HEK293T (cell line): ENCODE data around the gene MYH6.

Experiments
- ARNT ChIP-seq: fragments of 450-650 bp; IDR thresholded peaks from 2 replicates; pipeline ENCODE4 v1.6.1; 2017; ENCODE audit warnings: mild to moderate bottlenecking
- BHLHE40 ChIP-seq: fragments of 450-650 bp; IDR thresholded peaks from 2 replicates; pipeline ENCODE4 v1.6.1; 2016; ENCODE audit warnings: mild to moderate bottlenecking, moderate library complexity, borderline replicate concordance
- ELF4 ChIP-seq: fragments of 450-650 bp; IDR thresholded peaks from 2 replicates; pipeline ENCODE4 v1.6.1; 2017; ENCODE audit warnings: antibody characterized with exemption
- FOXA1 ChIP-seq: fragments of 450-650 bp; IDR thresholded peaks from 2 replicates; pipeline ENCODE4 v1.6.1; 2016; ENCODE audit warnings: mild to moderate bottlenecking
- FOXM1 ChIP-seq: fragments of 450-650 bp; IDR thresholded peaks from 2 replicates; pipeline ENCODE4 v1.6.1; 2017; ENCODE audit warnings: mild to moderate bottlenecking, borderline replicate concordance
- HDGF ChIP-seq: fragments of 450-650 bp; IDR thresholded peaks from 2 replicates; pipeline ENCODE4 v1.6.1; 2017; ENCODE audit warnings: antibody characterized with exemption, borderline replicate concordance
- L3MBTL2 ChIP-seq: fragments of 450-650 bp; conservative IDR thresholded peaks from 2 replicates; pipeline ENCODE4 v1.6.1; 2016; ENCODE audit warnings: mild to moderate bottlenecking
- LEF1 ChIP-seq: fragments of 450-650 bp; IDR thresholded peaks from 2 replicates; pipeline ENCODE4 v1.6.1; 2017; ENCODE audit warnings: mild to moderate bottlenecking, borderline replicate concordance
- NFRKB ChIP-seq: fragments of 450-650 bp; IDR thresholded peaks from 2 replicates; pipeline ENCODE4 v1.6.1; 2016; ENCODE audit warnings: mild to moderate bottlenecking, moderate library complexity
- SP1 ChIP-seq: fragments of 450-650 bp; IDR thresholded peaks from 2 replicates; pipeline ENCODE4 v1.6.1; 2017
- SUZ12 ChIP-seq: fragments of 450-650 bp; IDR thresholded peaks from 2 replicates; pipeline ENCODE4 v1.6.1; 2016; ENCODE audit warnings: mild to moderate bottlenecking
- TARDBP ChIP-seq: fragments of 450-650 bp; IDR thresholded peaks from 2 replicates; pipeline ENCODE4 v1.6.1; 2016
- ZNF384 ChIP-seq: fragments of 450-650 bp; IDR thresholded peaks from 2 replicates; pipeline ENCODE4 v1.6.1; 2016

DNA sequence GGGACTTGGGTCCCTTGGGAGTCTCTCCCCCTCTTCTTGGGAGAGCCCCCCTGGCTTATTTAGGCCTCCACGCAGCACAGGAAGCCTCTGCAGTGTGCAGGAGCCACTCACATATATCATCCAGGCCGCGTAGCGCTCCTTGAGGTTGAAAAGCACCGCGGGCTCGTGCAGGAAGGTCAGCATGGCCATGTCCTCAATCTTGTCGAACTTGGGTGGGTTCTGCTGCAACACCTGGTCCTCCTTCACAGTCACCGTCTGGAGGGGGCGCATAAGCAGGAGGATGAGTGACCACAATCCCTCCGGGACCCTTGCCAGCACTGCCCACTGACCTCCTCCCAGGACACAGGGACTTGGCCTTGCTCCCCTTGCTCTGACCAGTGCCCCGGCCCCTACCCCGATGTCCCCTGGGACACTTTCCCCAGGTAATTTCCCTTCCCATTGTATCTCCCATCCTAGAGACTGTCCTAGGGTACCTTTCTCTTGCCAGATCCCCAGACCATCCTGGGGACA lies 2.5 kb downstream of the MYH6 start:
- TF ChIP-seq FOXA1: no peak
- TF ChIP-seq SUZ12: no peak
- TF ChIP-seq NFRKB: no peak
- TF ChIP-seq ZNF384: no peak
- TF ChIP-seq LEF1: no peak
- TF ChIP-seq L3MBTL2: no peak
- TF ChIP-seq TARDBP: no peak
- TF ChIP-seq ARNT: no peak
- TF ChIP-seq BHLHE40: no peak
- no peak for TF ChIP-seq FOXM1
- no peak for TF ChIP-seq SP1
- TF ChIP-seq ELF4: no peak
- TF ChIP-seq HDGF: no peak
